Right cardiac atrium (tissue), 5 donors: ENCODE results near the gene NOB1. TPM values are rescaled to one million over a fixed set of nuclear protein-coding genes. Genes with fewer than 3 reads are reported as not detected.
A peak's percentile ranks its signal among the peaks of the same experiment; 100 is the strongest.

Source experiments
- ATAC-seq, 2 donors: fragments of 200-7000 bp; cut with Tn5 transposase; one replicate each; pipeline versions ENCODE4 v1.8.0 to v1.9.1; 2020; ENCODE audit warnings: moderate library complexity in 2 of 2, mild to moderate bottlenecking in 1 of 2
- DNase-seq, 3 donors: peaks; one replicate each; pipeline ENCODE4 v3.0.0-alpha.2; 2020
- H3K27ac ChIP-seq: one replicate; pipeline ENCODE4 v1.5.1; 2013; ENCODE audit warnings: mild to moderate bottlenecking, low read length, control low read depth, moderate library complexity
- H3K27me3 ChIP-seq: one replicate; pipeline ENCODE4 v1.6.1; 2013; ENCODE audit not compliant: control insufficient read depth, insufficient read depth
- H3K4me1 ChIP-seq: one replicate; pipeline ENCODE4 v1.6.1; 2013; ENCODE audit warnings: low read length; ENCODE audit not compliant: control insufficient read depth, insufficient read depth
- H3K4me3 ChIP-seq: one replicate; pipeline ENCODE4 v1.5.1; 2013; ENCODE audit warnings: low read length, control low read depth
- H3K9me3 ChIP-seq: one replicate; pipeline ENCODE4 v1.6.1; 2013; ENCODE audit warnings: low read length; ENCODE audit not compliant: control insufficient read depth
- WGBS: extraction: QIAGEN DNeasy Blood & Tissue Kit; methylation state at CpG from one replicate; pipeline ENCODE4 v1.1.7; 2013; 5-methylcytosine and 5-hydroxymethylcytosine counted together
- intact Hi-C, 4 donors: fragments of 100-400 bp; cut with DNase I; formaldehyde crosslinking; loops; one replicate each; pipeline versions ENCODE4 v1.11.0 to v1.14.0; 2022 to 2023
- polyA plus RNA-seq: library from polyadenylated mRNA; stranded (reverse); fragments of 200-250 nt; gene quantifications from one replicate; pipeline ENCODE4 v1.2.3, GENCODE V29; 2013
- total RNA-seq, 4 donors: library from RNA; stranded (reverse); fragmentation: NEBNext Ultra II Directional; extraction: Animal tissue kit (Norgen Biotek cat#: 25700); gene quantifications; one replicate each; pipeline ENCODE4 v1.2.1, GENCODE V29; 2021
- donor health status: healthy with polysubstance abuse.
- donor health status: DM: no; HTN: yes; CAD: no.
- donor health status: DM: no; HTN: no; CAD: no.
- donor health status: DM: no; HTN: yes; CAD: no; lungs with severe emphysema.
- donor health status: DM: yes; HTN: yes; CAD: no.

NOB1 gene
- total and polyA plus RNA-seq, 5 donors, result 14.9 to 23.7 (median 20.0) TPM

GRCh38 chr16:69720822-69721430 lies 33.8 kb downstream of the NOB1 start:
- Histone ChIP-seq H3K4me1 (no peaks in the 10 kb centered on the region), H3K27ac (no peak overlapping the region), H3K27me3 (no peaks in the 10 kb centered on the region), H3K9me3 (no peaks in the 10 kb centered on the region), H3K4me3 (no peak overlapping the region)
- 91% methylated on average over 10 of the region's 10 CpGs for WGBS
- DNase-seq (no peak), ATAC-seq (no peak)
- intact Hi-C loops, result no loop called here

- ATAC-seq (no peak), DNase-seq (no peak)
- H3K4me3 ChIP-seq, result no peak overlapping the region
- H3K27me3 ChIP-seq, result no peaks in the 10 kb centered on the region
- no peak overlapping the region for H3K27ac ChIP-seq
- 84% methylated on average over 10 of the region's 10 CpGs for WGBS
- no peaks in the 10 kb centered on the region for H3K4me1 ChIP-seq
- no peaks in the 10 kb centered on the region for H3K9me3 ChIP-seq
- intact Hi-C loops, result no loop called here
These were observed 36.5 kb downstream of the NOB1 start for GRCh38 chr16:69718111-69718764.

GRCh38 chr16:69717066-69717465 lies 37.7 kb downstream of the NOB1 start:
- Histone ChIP-seq H3K4me3 (no peak overlapping the region), H3K4me1 (no peaks in the 10 kb centered on the region), H3K27me3 (no peaks in the 10 kb centered on the region), H3K9me3 (no peaks in the 10 kb centered on the region), H3K27ac (no peak overlapping the region)
- 86% methylated on average over 6 of the region's 6 CpGs for WGBS
- DNase-seq, result no peak
- intact Hi-C loops, result no loop called here
- ATAC-seq, result no peak

GRCh38 chr16:69712914-69713581 lies 41.7 kb downstream of the NOB1 start:
- no peaks in the 10 kb centered on the region for H3K9me3 ChIP-seq
- H3K4me3 ChIP-seq, result no peak overlapping the region
- H3K27me3 ChIP-seq, result no peaks in the 10 kb centered on the region
- H3K27ac ChIP-seq, result no peak overlapping the region
- intact Hi-C loops, result loop anchor here in 1 of 4 donors (5.0 kb wide), 1 partner anchor 39 kb away; the partner anchor contains the start of gene NOB1
- no peak for DNase-seq
- ATAC-seq, result no peak
- 90% methylated on average over 9 of the region's 9 CpGs for WGBS
- H3K4me1 ChIP-seq, result no peaks in the 10 kb centered on the region

DNA sequence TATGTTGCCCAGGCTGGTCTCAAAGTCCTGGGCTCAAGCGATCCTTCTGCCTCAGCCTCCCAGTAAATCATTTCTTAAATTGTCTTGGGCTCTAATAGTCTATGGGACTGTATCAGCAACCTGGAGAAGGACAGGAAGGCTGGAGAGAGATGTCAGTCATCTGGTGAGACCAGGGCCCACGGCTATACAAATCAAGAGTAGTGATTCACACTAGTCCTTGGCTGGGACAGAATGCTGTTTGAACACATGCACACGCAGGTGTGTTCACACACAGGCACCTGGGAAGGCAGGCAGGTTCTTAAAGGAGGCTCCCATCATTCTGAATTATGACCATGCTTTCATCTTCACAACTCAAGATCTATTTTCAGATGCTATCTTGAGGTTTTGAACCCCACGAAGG lies 42.4 kb downstream of the NOB1 start:
- no peaks in the 10 kb centered on the region for H3K4me1 ChIP-seq
- H3K4me3 ChIP-seq, result no peak overlapping the region
- DNase-seq (no peak), ATAC-seq (no peak)
- no peaks in the 10 kb centered on the region for H3K27me3 ChIP-seq
- no peak overlapping the region for H3K27ac ChIP-seq
- H3K9me3 ChIP-seq, result no peaks in the 10 kb centered on the region
- 91% methylated on average over 4 of the region's 4 CpGs for WGBS
- intact Hi-C loops, result loop anchor here in 1 of 4 donors (5.0 kb wide), 1 partner anchor 40 kb away; the partner anchor contains the start of gene NOB1

GRCh38 chr16:69711115-69711740 lies 43.5 kb downstream of the NOB1 start:
- intact Hi-C loops, result loop anchor here in 1 of 4 donors (5.0 kb wide), 1 partner anchor 41 kb away; the partner anchor contains the start of gene NOB1
- H3K27me3 ChIP-seq, result no peaks in the 10 kb centered on the region
- no peak overlapping the region for H3K27ac ChIP-seq
- 88% methylated on average over 12 of the region's 12 CpGs for WGBS
- no peak for DNase-seq
- ATAC-seq, result peak in 1 of 2 donors; percentile 13
- no peaks in the 10 kb centered on the region for H3K9me3 ChIP-seq
- H3K4me1 ChIP-seq, result no peaks in the 10 kb centered on the region
- no peak overlapping the region for H3K4me3 ChIP-seq

- intact Hi-C loops, result loop anchor here in 3 of 4 donors (2.0 to 5.0 kb wide), 2 partner anchors 43 to 45 kb away; partner anchors contain the start of gene NOB1 (in 3 of the 3)
These were observed 45.2 kb downstream of the NOB1 start for GRCh38 chr16:69709456-69710084.

GRCh38 chr16:69707920-69708683 lies 46.6 kb downstream of the NOB1 start:
- Histone ChIP-seq H3K9me3 (no peaks in the 10 kb centered on the region), H3K4me1 (no peaks in the 10 kb centered on the region), H3K27me3 (no peaks in the 10 kb centered on the region), H3K4me3 (no peak overlapping the region), H3K27ac (no peak overlapping the region)
- intact Hi-C loops, result loop anchor here in 2 of 4 donors (2.0 kb wide), 1 partner anchor 47 kb away; the partner anchor contains the start of gene NOB1 (in 2 of the 2)
- ATAC-seq (no peak), DNase-seq (no peak)
- 82% methylated on average over 10 of the region's 10 CpGs for WGBS

More at GRCh38 chr16:69709456-69710084, 45.2 kb downstream of the NOB1 start:
- H3K9me3 ChIP-seq, result no peaks in the 10 kb centered on the region
- peak; percentile 36 to 53 for ATAC-seq
- no peaks in the 10 kb centered on the region for H3K4me1 ChIP-seq
- no peaks in the 10 kb centered on the region for H3K27me3 ChIP-seq
- no peak for DNase-seq
- no peak overlapping the region for H3K27ac ChIP-seq
- no peak overlapping the region for H3K4me3 ChIP-seq
- WGBS, result 44% methylated on average over 5 of the region's 5 CpGs

DNA sequence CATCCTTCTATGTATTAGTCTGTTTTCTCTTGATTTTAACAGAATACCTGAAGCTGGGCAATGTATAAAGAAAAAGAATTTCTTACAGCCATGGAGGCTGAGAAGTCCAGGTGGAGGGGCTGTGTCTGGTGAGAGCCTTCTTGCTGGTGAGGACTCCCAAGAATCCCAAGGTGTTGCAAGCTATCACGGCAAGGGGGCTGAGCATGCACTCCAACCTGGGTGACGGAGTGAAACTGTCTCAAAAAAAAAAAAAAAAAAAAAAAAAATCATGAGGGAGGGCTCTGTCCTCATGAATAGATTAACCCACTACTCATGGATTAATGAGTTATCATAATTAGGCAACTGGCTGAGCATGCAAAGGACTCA lies 47.8 kb downstream of the NOB1 start:
- Histone ChIP-seq H3K4me3 (no peak overlapping the region), H3K4me1 (no peaks in the 10 kb centered on the region), H3K27ac (no peak overlapping the region), H3K9me3 (no peaks in the 10 kb centered on the region), H3K27me3 (no peaks in the 10 kb centered on the region)
- no peak for ATAC-seq
- intact Hi-C loops, result no loop called here
- 87% methylated on average over 2 of the region's 2 CpGs for WGBS
- no peak for DNase-seq
